Upper lobe of right lung (tissue), 1 donor: Measurements from ENCODE around the gene VTCN1. TPM values are rescaled to one million over a fixed set of nuclear protein-coding genes. Genes with fewer than 3 reads are reported as not detected.

Source experiments
- ATAC-seq: fragments of 200-7000 bp; cut with Tn5 transposase; one replicate; pipeline ENCODE4 v1.9.1; 2020; ENCODE audit warnings: mild to moderate bottlenecking, moderate library complexity
- DNase-seq: peaks from one replicate; pipeline ENCODE4 v3.0.0-alpha.2; 2020
- H3K27ac ChIP-seq: fragments of 200-600 bp; one replicate; pipeline ENCODE4 v1.8.0; 2022
- H3K27me3 ChIP-seq: fragments of 200-600 bp; one replicate; pipeline ENCODE4 v1.8.0; 2022; ENCODE audit warnings: mild to moderate bottlenecking
- H3K36me3 ChIP-seq: fragments of 200-600 bp; one replicate; pipeline ENCODE4 v1.8.0; 2022
- H3K4me1 ChIP-seq: fragments of 200-600 bp; one replicate; pipeline ENCODE4 v1.8.0; 2022
- H3K4me3 ChIP-seq: fragments of 200-600 bp; one replicate; pipeline ENCODE4 v1.8.0; 2022; ENCODE audit warnings: mild to moderate bottlenecking
- H3K9me3 ChIP-seq: fragments of 200-600 bp; one replicate; pipeline ENCODE4 v1.8.0; 2022
- CTCF ChIP-seq: fragments of 200-600 bp; IDR thresholded peaks from one replicate; pipeline ENCODE4 v1.8.0; 2022; ENCODE audit warnings: antibody characterized with exemption
- intact Hi-C: fragments of 100-400 bp; cut with DNase I; formaldehyde crosslinking; loops from one replicate; pipeline ENCODE4 v1.11.0; 2022
- total RNA-seq: library from RNA; stranded (reverse); fragmentation: NEBNext Ultra II Directional; extraction: Animal tissue kit (Norgen Biotek cat#: 25700); gene quantifications from one replicate; pipeline ENCODE4 v1.2.1, GENCODE V29; 2021
- donor health status: DM: no; HTN: yes; CAD: no; lungs with severe emphysema.

Gene VTCN1
- total RNA-seq, 1 donor from 2014 or later: not detected

GRCh38 chr1:117209094-117209493, 1.6 kb downstream of the VTCN1 start:
- no peak for TF ChIP-seq CTCF
- Histone ChIP-seq H3K27ac (no peak overlapping the region), H3K4me1 (no peaks in the 10 kb centered on the region), H3K27me3 (peaks cover 6% of the 10 kb centered on the region), H3K36me3 (no peaks in the 10 kb centered on the region), H3K9me3 (no peaks in the 10 kb centered on the region), H3K4me3 (no peak overlapping the region)
- DNase-seq (no peak), ATAC-seq (no peak)
- intact Hi-C loops: no loop called here

DNA sequence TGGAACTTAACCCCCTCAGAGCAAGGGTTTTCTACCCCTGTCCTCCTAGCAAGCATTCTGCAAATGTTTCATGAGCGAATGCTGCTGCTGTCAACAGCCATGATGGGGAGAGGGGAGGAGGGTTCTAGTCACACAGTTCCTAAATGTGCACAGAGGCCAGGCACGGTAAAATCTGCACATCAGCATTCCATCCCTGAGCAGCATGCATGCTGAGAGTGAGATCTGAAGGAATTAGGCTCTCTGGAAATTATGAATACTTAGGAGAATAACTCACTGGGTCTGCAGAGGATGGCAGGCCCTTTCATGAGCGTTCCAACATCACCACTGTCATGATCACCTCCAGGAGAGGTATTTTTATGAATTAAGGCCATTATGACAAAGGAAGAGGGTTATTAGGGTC, 2.1 kb downstream of the VTCN1 start:
- Histone ChIP-seq H3K36me3 (no peaks in the 10 kb centered on the region), H3K4me1 (no peaks in the 10 kb centered on the region), H3K4me3 (no peak overlapping the region), H3K27ac (no peak overlapping the region), H3K27me3 (peaks cover 6% of the 10 kb centered on the region), H3K9me3 (no peaks in the 10 kb centered on the region)
- TF ChIP-seq CTCF: no peak
- no peak for ATAC-seq
- no peak for DNase-seq
- intact Hi-C loops: no loop called here

GRCh38 chr1:117205368-117205767, 5.4 kb downstream of the VTCN1 start:
- H3K9me3 ChIP-seq: no peaks in the 10 kb centered on the region
- H3K4me1 ChIP-seq: no peaks in the 10 kb centered on the region
- H3K27me3 ChIP-seq: peaks cover 6% of the 10 kb centered on the region
- TF ChIP-seq CTCF: no peak
- intact Hi-C loops: no loop called here
- ATAC-seq: no peak
- H3K27ac ChIP-seq: no peak overlapping the region
- DNase-seq: no peak
- H3K4me3 ChIP-seq: no peak overlapping the region
- H3K36me3 ChIP-seq: no peaks in the 10 kb centered on the region

DNA sequence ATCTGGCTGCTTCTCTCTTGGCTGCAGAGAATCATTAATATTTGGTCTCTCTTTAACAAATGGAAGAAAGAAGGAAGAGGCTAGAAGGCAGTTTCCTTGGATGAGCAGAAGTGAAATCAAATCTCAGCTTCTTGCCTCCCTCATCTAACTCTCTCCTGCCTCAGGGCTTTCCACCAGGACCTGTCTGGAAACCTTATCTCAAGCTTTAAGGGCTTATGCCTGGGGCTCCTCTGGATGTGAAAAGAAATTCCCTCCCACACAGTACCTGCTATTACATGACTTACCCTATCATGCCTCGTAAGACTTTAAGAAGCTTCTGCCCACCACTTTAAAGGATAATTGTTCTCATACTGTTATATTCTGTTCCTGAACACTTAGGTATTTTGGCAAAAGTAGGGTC, 8.9 kb downstream of the VTCN1 start:
- Histone ChIP-seq H3K27me3 (peaks cover 6% of the 10 kb centered on the region), H3K9me3 (no peaks in the 10 kb centered on the region), H3K4me1 (no peaks in the 10 kb centered on the region), H3K4me3 (no peak overlapping the region), H3K27ac (no peak overlapping the region), H3K36me3 (no peaks in the 10 kb centered on the region)
- no peak for TF ChIP-seq CTCF
- intact Hi-C loops: no loop called here
- DNase-seq: no peak
- no peak for ATAC-seq

DNA sequence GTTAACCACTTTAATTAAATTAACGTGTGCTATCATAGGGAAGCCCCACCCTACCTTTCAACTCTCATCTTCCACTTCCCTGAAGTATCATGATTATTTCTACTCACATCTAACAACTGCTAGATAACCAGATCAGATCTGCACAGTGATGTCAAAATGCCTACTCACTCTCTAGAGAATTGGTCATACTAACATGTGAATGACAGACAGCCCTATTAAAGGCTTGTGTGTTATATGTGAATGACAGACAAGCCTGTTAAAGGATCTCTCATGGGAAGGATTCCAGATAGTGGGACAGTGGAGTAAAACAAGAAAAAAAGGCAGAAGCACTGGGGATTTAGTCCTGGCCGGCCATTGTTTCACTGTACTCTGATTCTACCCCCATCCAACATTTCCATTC, 12.6 kb downstream of the VTCN1 start:
- Histone ChIP-seq H3K27ac (no peak overlapping the region), H3K36me3 (no peaks in the 10 kb centered on the region), H3K27me3 (no peaks in the 10 kb centered on the region), H3K4me3 (no peak overlapping the region), H3K9me3 (no peaks in the 10 kb centered on the region), H3K4me1 (no peaks in the 10 kb centered on the region)
- intact Hi-C loops: no loop called here
- TF ChIP-seq CTCF: no peak
- DNase-seq: no peak
- ATAC-seq: no peak

GRCh38 chr1:117189726-117190125, 21.0 kb downstream of the VTCN1 start:
- intact Hi-C loops: no loop called here
- no peak for TF ChIP-seq CTCF

More at GRCh38 chr1:117189726-117190125, 21.0 kb downstream of the VTCN1 start:
- H3K27ac ChIP-seq: no peak overlapping the region
- H3K9me3 ChIP-seq: no peaks in the 10 kb centered on the region
- H3K27me3 ChIP-seq: no peaks in the 10 kb centered on the region
- no peaks in the 10 kb centered on the region for H3K36me3 ChIP-seq
- ATAC-seq: no peak
- H3K4me3 ChIP-seq: no peak overlapping the region
- no peaks in the 10 kb centered on the region for H3K4me1 ChIP-seq
- no peak for DNase-seq
